B cell (primary cell): Measurements from ENCODE around the gene MPZL1.

Experiments
- EZH2 ChIP-seq: IDR thresholded peaks from 2 replicates; pipeline ENCODE4 v1.6.1; 2012; ENCODE audit warnings: borderline replicate concordance, low read depth, mild to moderate bottlenecking, moderate library complexity, low read length; ENCODE audit not compliant: insufficient read depth, poor library complexity, severe bottlenecking
- TF ChIP-seq, protein P1 (sequence below): fragments of 200-600 bp; IDR thresholded peaks from one replicate; pipeline ENCODE4 v1.8.0; 2022; ENCODE audit warnings: antibody characterized with exemption, mild to moderate bottlenecking

- TF ChIP-seq, protein P1, sequence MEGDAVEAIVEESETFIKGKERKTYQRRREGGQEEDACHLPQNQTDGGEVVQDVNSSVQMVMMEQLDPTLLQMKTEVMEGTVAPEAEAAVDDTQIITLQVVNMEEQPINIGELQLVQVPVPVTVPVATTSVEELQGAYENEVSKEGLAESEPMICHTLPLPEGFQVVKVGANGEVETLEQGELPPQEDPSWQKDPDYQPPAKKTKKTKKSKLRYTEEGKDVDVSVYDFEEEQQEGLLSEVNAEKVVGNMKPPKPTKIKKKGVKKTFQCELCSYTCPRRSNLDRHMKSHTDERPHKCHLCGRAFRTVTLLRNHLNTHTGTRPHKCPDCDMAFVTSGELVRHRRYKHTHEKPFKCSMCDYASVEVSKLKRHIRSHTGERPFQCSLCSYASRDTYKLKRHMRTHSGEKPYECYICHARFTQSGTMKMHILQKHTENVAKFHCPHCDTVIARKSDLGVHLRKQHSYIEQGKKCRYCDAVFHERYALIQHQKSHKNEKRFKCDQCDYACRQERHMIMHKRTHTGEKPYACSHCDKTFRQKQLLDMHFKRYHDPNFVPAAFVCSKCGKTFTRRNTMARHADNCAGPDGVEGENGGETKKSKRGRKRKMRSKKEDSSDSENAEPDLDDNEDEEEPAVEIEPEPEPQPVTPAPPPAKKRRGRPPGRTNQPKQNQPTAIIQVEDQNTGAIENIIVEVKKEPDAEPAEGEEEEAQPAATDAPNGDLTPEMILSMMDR: no peak
- no peak for TF ChIP-seq EZH2
Observed at GRCh38 chr1:167706363-167706762, 15.4 kb upstream of the MPZL1 start.
